Sigmoid colon (tissue), 7 donors: ENCODE measurements around the gene C14orf180. TPM values are rescaled to one million over a fixed set of nuclear protein-coding genes. Genes with fewer than 3 reads are reported as not detected.

Experiments
- DNase-seq: peaks from one replicate; pipeline ENCODE4 v3.0.0-alpha.2; 2019
- H3K27ac ChIP-seq, 4 donors: fragments of 200-600 bp; sonication (generic); one replicate each; pipeline ENCODE4 v1.5.1; 2016 to 2019; ENCODE audit warnings: mild to moderate bottlenecking in 1 of 4
- H3K27me3 ChIP-seq, 3 donors: fragments of 200-600 bp; sonication (generic); one replicate each; pipeline ENCODE4 v1.5.1; 2019; ENCODE audit warnings: mild to moderate bottlenecking in 1 of 3
- H3K36me3 ChIP-seq, 4 donors: fragments of 200-600 bp; sonication (generic); one replicate each; pipeline ENCODE4 v1.5.1; 2016 to 2019
- H3K4me1 ChIP-seq, 4 donors: fragments of 200-600 bp; sonication (generic); one replicate each; pipeline ENCODE4 v1.5.1; 2017 to 2019
- H3K4me3 ChIP-seq, 4 donors: fragments of 200-600 bp; sonication (generic); one replicate each; pipeline ENCODE4 v1.5.1; 2017 to 2019; ENCODE audit warnings: mild to moderate bottlenecking in 2 of 4, moderate library complexity in 1 of 4
- H3K9me3 ChIP-seq, 4 donors: fragments of 200-600 bp in 3 of 4; sonication (generic) in 3 of 4; one replicate each; pipeline versions ENCODE4 v1.5.1 to v1.6.1; 2013 to 2019
- CTCF ChIP-seq, 4 experiments: fragments of 450-650 bp in 3 of 4; fragments of 200-600 bp in 1 of 4; IDR thresholded peaks; one replicate each; pipeline ENCODE4 v1.5.1; 2016 to 2019; ENCODE audit warnings: antibody characterized with exemption in 4 of 4, mild to moderate bottlenecking in 3 of 4, moderate library complexity in 2 of 4
- EP300 ChIP-seq, 4 donors: sonication (generic); formaldehyde crosslinking; IDR thresholded peaks; one replicate each; pipeline ENCODE4 v1.6.1; 2017; ENCODE audit warnings: antibody characterized with exemption in 4 of 4
- POLR2A ChIP-seq, 2 donors: fragments of 450-650 bp; IDR thresholded peaks; one replicate each; pipeline ENCODE4 v1.6.1; 2016; ENCODE audit warnings: antibody characterized with exemption in 2 of 2, mild to moderate bottlenecking in 2 of 2, moderate library complexity in 2 of 2
- POLR2AphosphoS5 ChIP-seq, 4 donors: sonication (generic); formaldehyde crosslinking; IDR thresholded peaks; one replicate each; pipeline ENCODE4 v1.6.1; 2017; ENCODE audit warnings: antibody characterized with exemption in 4 of 4
- WGBS, 2 donors: extraction: QIAGEN DNeasy Blood & Tissue Kit; methylation state at CpG; one replicate each; pipeline ENCODE4 v1.1.7; 2013; 5-methylcytosine and 5-hydroxymethylcytosine counted together
- intact Hi-C: fragments of 100-400 bp; cut with DNase I; formaldehyde crosslinking; loops from one replicate; pipeline ENCODE4 v1.15.1; 2023
- polyA plus RNA-seq, 3 donors: library from polyadenylated mRNA; stranded (reverse); fragments of 200-250 nt; gene quantifications; one replicate each; pipeline ENCODE4 v1.2.3, GENCODE V29; 2013
- total RNA-seq, 4 donors: library from RNA; depleted of rRNA; stranded (reverse); fragments of >200 nt; gene quantifications; one replicate each; pipeline ENCODE4 v1.1.0, GENCODE V29; 2016
- donor health status: healthy with polysubstance abuse.
- donor health status: Bipolar disorder and iron deficiency.
- donor health status: healthy.

C14orf180 gene
- total and polyA plus RNA-seq, 7 donors = 0.16 to 5.0 (median 0.58) TPM; not detected in 1

- WGBS, 2 donors = 30 to 62% methylated on average over 12 of the region's 12 CpGs
- DNase-seq = no peak
- peaks cover 0 to 10% (median 5%) of the 10 kb centered on the region in 3 donors for H3K27me3 ChIP-seq
- H3K4me1 ChIP-seq = no peaks in the 10 kb centered on the region
- H3K27ac ChIP-seq = no peak overlapping the region
- no peaks in the 10 kb centered on the region for H3K36me3 ChIP-seq
- no peak overlapping the region for H3K4me3 ChIP-seq
- no peaks in the 10 kb centered on the region for H3K9me3 ChIP-seq
- intact Hi-C loops = no loop called here
- TF ChIP-seq POLR2AphosphoS5 (IDR thresholded peaks at IDR 0.05) = no peak
- TF ChIP-seq EP300 (IDR thresholded peaks at IDR 0.05) = no peak
- no peak for TF ChIP-seq CTCF (IDR thresholded peaks at IDR 0.05)
- TF ChIP-seq POLR2A (IDR thresholded peaks at IDR 0.05) = no peak
Measured at GRCh38 chr14:104593710-104594136, 14.2 kb downstream of the C14orf180 start.

GRCh38 chr14:104594310-104595046, 14.9 kb downstream of the C14orf180 start:
- Histone ChIP-seq H3K27ac (no peak overlapping the region), H3K4me3 (no peak overlapping the region), H3K36me3 (no peaks in the 10 kb centered on the region), H3K27me3 (peaks cover 0 to 17% (median 5%) of the 10 kb centered on the region in 3 donors), H3K9me3 (no peaks in the 10 kb centered on the region), H3K4me1 (no peaks in the 10 kb centered on the region)
- WGBS, 2 donors = 80 to 83% methylated on average over 15 of the region's 15 CpGs
- DNase-seq = no peak
- TF ChIP-seq CTCF (IDR thresholded peaks at IDR 0.05) (no peak), POLR2AphosphoS5 (IDR thresholded peaks at IDR 0.05) (no peak), POLR2A (IDR thresholded peaks at IDR 0.05) (no peak), EP300 (IDR thresholded peaks at IDR 0.05) (no peak)
- intact Hi-C loops = no loop called here

- Histone ChIP-seq H3K27ac (no peak overlapping the region), H3K36me3 (no peaks in the 10 kb centered on the region), H3K4me1 (no peaks in the 10 kb centered on the region), H3K4me3 (no peak overlapping the region), H3K9me3 (no peaks in the 10 kb centered on the region), H3K27me3 (peaks cover 0 to 25% (median 5%) of the 10 kb centered on the region in 3 donors)
- no peak for DNase-seq
- intact Hi-C loops = no loop called here
- TF ChIP-seq CTCF (IDR thresholded peaks at IDR 0.05) (no peak), EP300 (IDR thresholded peaks at IDR 0.05) (no peak), POLR2AphosphoS5 (IDR thresholded peaks at IDR 0.05) (no peak), POLR2A (IDR thresholded peaks at IDR 0.05) (no peak)
- 77 to 85% methylated on average over 14 of the region's 14 CpGs for WGBS, 2 donors
Measured at GRCh38 chr14:104595116-104595675, 15.6 kb downstream of the C14orf180 start.

DNA sequence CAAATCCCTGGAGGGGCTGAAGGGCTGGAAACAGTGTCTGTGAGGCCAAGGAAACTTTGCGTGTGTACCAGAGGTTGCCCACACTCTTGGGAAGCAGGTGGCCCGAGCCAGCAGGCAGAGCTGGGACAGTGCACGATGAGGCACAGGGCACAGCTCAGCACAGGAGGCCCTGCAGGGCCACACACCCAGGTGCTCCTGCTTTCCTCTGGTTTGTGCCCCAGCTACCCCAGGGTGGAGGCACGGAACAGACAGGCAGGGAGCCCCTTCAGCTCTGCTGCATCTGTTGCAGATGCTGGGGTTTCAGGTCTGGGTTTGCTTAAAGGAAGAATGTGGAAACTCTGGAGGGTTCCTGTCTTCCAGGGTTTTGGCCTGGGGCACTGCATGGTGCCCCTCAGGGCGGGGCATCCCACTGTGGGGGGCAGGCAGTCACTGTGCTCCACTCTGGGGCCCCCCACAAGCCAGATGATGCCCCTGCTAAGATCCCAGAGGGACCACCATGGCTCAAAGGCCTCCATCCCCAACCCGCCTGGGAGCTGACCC, 16.4 kb downstream of the C14orf180 start:
- 69 to 80% methylated on average over 6 of the region's 6 CpGs for WGBS, 2 donors
- Histone ChIP-seq H3K36me3 (no peaks in the 10 kb centered on the region), H3K27me3 (peaks cover 0 to 32% (median 5%) of the 10 kb centered on the region in 3 donors), H3K4me3 (no peak overlapping the region), H3K4me1 (no peaks in the 10 kb centered on the region), H3K9me3 (no peaks in the 10 kb centered on the region), H3K27ac (no peak overlapping the region)
- no peak for DNase-seq
- intact Hi-C loops = no loop called here
- TF ChIP-seq POLR2A (IDR thresholded peaks at IDR 0.05) (no peak), POLR2AphosphoS5 (IDR thresholded peaks at IDR 0.05) (no peak), CTCF (IDR thresholded peaks at IDR 0.05) (no peak), EP300 (IDR thresholded peaks at IDR 0.05) (no peak)
